22Rv1 (cell line): ENCODE results near the gene HBP1.
A peak's percentile ranks its signal among the peaks of the same experiment; 100 is the strongest.

Experiments
- H3K27ac ChIP-seq: fragments of 450-650 bp; 2 replicates; pipeline ENCODE4 v1.5.1; 2017
- ZFX ChIP-seq: fragments of 450-650 bp; IDR thresholded peaks from 2 replicates; pipeline ENCODE4 v1.6.1; 2017; ENCODE audit warnings: antibody characterized with exemption, borderline replicate concordance
- TF ChIP-seq, protein P1 (sequence below): fragments of 450-650 bp; IDR thresholded peaks from 2 replicates; pipeline ENCODE4 v1.5.1; 2017; ENCODE audit warnings: mild to moderate bottlenecking

The HBP1 gene

GRCh38 chr7:107160389-107160788 lies 8.4 kb upstream of the HBP1 start:
- TF ChIP-seq ZFX, result no peak
- TF ChIP-seq, protein P1, sequence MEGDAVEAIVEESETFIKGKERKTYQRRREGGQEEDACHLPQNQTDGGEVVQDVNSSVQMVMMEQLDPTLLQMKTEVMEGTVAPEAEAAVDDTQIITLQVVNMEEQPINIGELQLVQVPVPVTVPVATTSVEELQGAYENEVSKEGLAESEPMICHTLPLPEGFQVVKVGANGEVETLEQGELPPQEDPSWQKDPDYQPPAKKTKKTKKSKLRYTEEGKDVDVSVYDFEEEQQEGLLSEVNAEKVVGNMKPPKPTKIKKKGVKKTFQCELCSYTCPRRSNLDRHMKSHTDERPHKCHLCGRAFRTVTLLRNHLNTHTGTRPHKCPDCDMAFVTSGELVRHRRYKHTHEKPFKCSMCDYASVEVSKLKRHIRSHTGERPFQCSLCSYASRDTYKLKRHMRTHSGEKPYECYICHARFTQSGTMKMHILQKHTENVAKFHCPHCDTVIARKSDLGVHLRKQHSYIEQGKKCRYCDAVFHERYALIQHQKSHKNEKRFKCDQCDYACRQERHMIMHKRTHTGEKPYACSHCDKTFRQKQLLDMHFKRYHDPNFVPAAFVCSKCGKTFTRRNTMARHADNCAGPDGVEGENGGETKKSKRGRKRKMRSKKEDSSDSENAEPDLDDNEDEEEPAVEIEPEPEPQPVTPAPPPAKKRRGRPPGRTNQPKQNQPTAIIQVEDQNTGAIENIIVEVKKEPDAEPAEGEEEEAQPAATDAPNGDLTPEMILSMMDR, result no peak
- no peak overlapping the region for H3K27ac ChIP-seq

- TF ChIP-seq ZFX, result no peak
- TF ChIP-seq, protein P1, result no peak
- H3K27ac ChIP-seq, result no peak overlapping the region
Measured at GRCh38 chr7:107161415-107161814, 7.4 kb upstream of the HBP1 start.

DNA sequence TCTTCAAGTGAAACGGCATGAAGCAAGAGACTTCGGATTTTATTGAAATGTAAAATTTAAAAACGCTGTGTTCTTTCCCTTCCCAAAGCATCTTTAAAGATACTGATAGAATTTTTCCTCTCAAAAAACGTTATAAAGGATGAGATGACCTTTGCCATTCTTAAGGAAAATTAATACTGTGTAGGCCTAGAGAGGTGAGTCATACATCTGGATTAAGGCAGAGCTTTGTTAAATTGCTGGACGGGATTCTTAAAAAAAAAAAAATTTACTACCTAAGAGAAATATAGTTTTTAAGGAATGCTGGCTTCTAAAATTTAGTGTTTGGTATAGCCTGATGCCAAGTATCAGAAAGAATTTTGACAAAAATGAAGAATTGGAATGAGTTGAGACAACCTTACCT lies 6.3 kb upstream of the HBP1 start:
- TF ChIP-seq ZFX, result no peak
- TF ChIP-seq, protein P1, result no peak
- H3K27ac ChIP-seq, result peak overlapping the region; percentile 35

DNA sequence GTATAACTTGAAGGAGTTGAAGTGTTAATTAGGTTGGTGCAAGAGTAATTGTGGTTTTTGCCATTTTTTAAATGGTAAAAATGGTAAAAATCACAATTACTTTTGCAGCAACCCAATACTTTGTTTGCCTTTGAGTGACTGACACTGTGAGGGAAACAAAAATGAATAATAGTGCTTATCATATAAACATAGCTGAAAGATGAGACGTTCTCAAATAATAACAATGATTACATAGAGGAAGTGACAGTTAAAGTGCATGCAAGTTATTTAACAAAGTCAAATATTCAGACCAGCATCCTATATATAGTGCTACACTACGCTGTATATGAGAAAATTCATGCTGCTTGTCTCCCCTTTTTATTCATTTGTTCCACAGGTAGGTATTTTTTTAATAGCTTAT lies 4.7 kb upstream of the HBP1 start:
- TF ChIP-seq, protein P1, result no peak
- TF ChIP-seq ZFX, result no peak
- no peak overlapping the region for H3K27ac ChIP-seq

DNA sequence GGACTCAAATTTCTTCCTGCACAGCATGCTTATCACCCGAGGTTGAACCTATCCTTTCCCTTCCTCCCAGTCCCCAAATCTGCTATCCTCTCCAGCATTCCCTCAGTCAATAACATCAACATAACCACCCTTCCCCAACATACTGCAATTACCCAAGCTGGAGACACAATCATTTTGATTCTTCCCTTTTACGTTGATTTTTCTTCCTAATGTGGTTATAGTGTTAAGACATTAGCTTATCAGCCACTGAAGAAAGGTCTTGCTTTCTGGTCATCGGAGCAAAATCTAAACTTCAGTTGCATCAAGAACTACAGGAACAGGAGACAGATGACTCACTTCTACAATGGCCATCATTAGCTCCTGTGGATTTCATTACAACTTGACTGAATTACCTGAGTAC lies 3.5 kb upstream of the HBP1 start:
- TF ChIP-seq, protein P1, result no peak
- TF ChIP-seq ZFX, result no peak
- H3K27ac ChIP-seq, result peak overlapping the region; percentile 94; the same call in 1 of the 2 replicates

DNA sequence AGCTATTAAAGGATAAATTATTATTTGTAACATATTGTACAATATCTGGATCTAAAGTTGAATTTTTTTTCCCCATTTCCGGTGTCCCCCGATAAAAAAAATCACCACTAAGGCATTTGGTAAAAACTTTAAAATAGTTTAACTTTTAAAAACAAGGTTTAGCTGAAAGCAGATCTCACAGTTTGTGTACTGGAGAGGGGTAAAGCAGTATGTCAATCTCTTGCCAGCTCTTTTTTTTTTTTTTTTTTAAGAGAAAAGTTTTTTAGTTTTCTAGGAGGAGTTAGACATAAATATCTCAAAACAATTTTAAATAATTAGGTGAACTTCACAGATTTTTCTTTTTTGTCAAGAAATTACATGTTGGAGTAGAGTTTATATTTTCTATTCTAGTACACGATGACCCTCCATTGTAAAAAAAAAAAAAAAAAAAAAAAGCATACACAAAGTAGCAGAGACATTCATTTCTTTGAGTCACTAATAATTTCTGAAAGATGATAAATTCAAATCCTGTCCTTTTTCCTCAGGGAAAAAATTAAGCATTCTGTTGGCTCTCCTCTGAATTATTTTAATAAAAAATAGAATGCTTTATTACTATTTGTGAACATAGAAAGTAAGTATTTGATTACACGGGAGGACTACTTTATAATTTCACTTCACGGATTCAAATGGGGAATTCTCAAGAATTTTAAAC lies 1.9 kb upstream of the HBP1 start:
- TF ChIP-seq, protein P1, result no peak
- no peak for TF ChIP-seq ZFX
- peak overlapping the region; percentile 94 for H3K27ac ChIP-seq

DNA sequence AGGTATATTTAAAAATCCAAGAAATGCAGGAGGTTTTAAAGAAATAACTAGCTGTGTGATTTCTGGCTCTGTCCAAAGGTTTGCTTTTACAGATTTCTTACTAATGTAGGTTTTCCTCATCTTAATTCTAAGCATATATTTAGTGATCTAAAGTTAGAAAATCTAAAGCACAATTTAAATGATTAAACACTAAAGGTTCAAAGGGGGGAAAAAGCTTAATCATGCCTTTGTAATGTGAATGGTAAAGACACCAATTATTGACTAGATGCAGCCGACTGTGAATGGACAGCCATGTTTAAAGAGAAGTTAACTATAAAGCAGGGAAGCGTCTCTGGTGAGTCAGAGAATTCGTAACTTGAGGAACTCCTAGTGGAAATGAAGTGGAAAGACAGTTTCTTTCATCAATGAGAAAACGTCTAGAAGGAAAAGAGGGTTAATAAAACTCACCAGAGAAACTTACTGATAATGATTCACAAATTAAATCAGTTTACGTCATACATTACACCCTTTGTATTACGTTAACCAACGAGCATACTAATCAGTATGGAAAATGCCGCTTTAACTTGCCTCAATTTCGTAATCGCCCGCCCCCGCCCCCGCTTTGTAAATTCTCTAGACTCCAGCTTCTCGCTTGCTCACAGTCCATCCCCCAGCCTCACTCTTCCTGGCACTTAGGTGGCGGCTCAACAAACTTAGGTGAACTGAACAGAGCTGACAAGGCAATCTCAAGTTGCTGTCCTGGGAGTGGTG lies 1.1 kb upstream of the HBP1 start:
- TF ChIP-seq, protein P1, result peak; percentile 66
- no peak for TF ChIP-seq ZFX
- H3K27ac ChIP-seq, result peak overlapping the region; percentile 94
